H1 (cell line): ENCODE data around the gene SNX20. TPM values are rescaled to one million over a fixed set of nuclear protein-coding genes. Genes with fewer than 3 reads are reported as not detected.

Experiments
- CTCF ChIA-PET: fragments of 300-600 bp; sonication (Branson Sonifier 250); formaldehyde crosslinking; loops from one replicate; lab custom pipeline; 2021; ENCODE audit not compliant: partially characterized antibody; lab: Charles Lee
- POLR2A ChIA-PET: fragments of 300-600 bp; sonication (Branson Sonifier 250); formaldehyde crosslinking; loops from one replicate; lab custom pipeline; 2021; ENCODE audit warnings: inconsistent platforms; ENCODE audit not compliant: partially characterized antibody; lab: Charles Lee
- DNase-seq, 2 experiments: peaks; one replicate each; pipeline versions ENCODE4 v3.0.0 to v3.0.0-alpha.2; 2010 to 2022; ENCODE audit warnings: low spot score in 2 of 2, low read depth in 1 of 2, mixed read lengths in 1 of 2
- FAIRE-seq: peaks from 2 replicates; lab custom pipeline; 2011; peaks lifted over from hg19 to GRCh38; lab: Jason Lieb, UNC
- H2AFZ ChIP-seq: 2 replicates; pipeline ENCODE4 v1.8.1; 2012; ENCODE audit warnings: low read length, inconsistent platforms
- H2AK5ac ChIP-seq: 2 replicates; pipeline ENCODE4 v1.6.1; 2013; ENCODE audit warnings: low read depth, low read length
- H2BK120ac ChIP-seq: replicated peaks from 2 replicates; pipeline ENCODE3; 2013; ENCODE audit warnings: low read depth, low read length, inconsistent platforms
- H2BK12ac ChIP-seq: 2 replicates; pipeline ENCODE4 v1.6.1; 2013; ENCODE audit warnings: low read depth, low read length
- H2BK15ac ChIP-seq: 2 replicates; pipeline ENCODE4 v1.6.1; 2013; ENCODE audit warnings: low read length
- H2BK20ac ChIP-seq: 2 replicates; pipeline ENCODE4 v1.6.1; 2013; ENCODE audit warnings: low read length
- H2BK5ac ChIP-seq: 2 replicates; pipeline ENCODE4 v1.6.1; 2013; ENCODE audit warnings: low read depth, low read length
- H3K14ac ChIP-seq: 2 replicates; pipeline ENCODE4 v1.6.1; 2013; ENCODE audit warnings: inconsistent platforms; ENCODE audit not compliant: insufficient read length
- H3K18ac ChIP-seq: 2 replicates; pipeline ENCODE4 v1.6.1; 2013; ENCODE audit warnings: low read length; ENCODE audit errors: extremely low read depth
- H3K23ac ChIP-seq: 2 replicates; pipeline ENCODE4 v1.6.1; 2013; ENCODE audit warnings: inconsistent platforms; ENCODE audit not compliant: insufficient read length
- H3K23me2 ChIP-seq: 2 replicates; pipeline ENCODE4 v1.6.1; 2013; ENCODE audit warnings: low read depth, low read length
- H3K27ac ChIP-seq: 2 replicates; pipeline ENCODE4 v1.6.1; 2011; ENCODE audit warnings: low read depth, low read length, inconsistent platforms
- H3K27me3 ChIP-seq, 4 experiments: replicated peaks in 1 of 4; 1 replicate in 1 of 4; 2 replicates in 3 of 4; pipeline versions ENCODE4 v1.6.1 to v1.8.1; 2011 to 2013; ENCODE audit warnings: low read length in 3 of 4, mild to moderate bottlenecking in 3 of 4, inconsistent platforms in 2 of 4, mixed read lengths in 2 of 4, moderate library complexity in 1 of 4; ENCODE audit not compliant: control insufficient read depth in 3 of 4, insufficient read depth in 3 of 4; ENCODE audit errors: extremely low read depth in 1 of 4
- H3K36me3 ChIP-seq, 4 experiments: 2 replicates each; pipeline versions ENCODE4 v1.6.1 to v1.8.1; 2011 to 2013; ENCODE audit warnings: mild to moderate bottlenecking in 4 of 4, low read length in 3 of 4, moderate library complexity in 2 of 4, control low read depth in 1 of 4, inconsistent platforms in 1 of 4; ENCODE audit not compliant: insufficient read depth in 4 of 4, control insufficient read depth in 2 of 4
- H3K4ac ChIP-seq: replicated peaks from 2 replicates; pipeline ENCODE3; 2013; ENCODE audit warnings: low read length, low read depth, mixed read lengths, inconsistent platforms; ENCODE audit not compliant: insufficient read length
- H3K4me1 ChIP-seq, 4 experiments: replicated peaks in 1 of 4; 1 replicate in 1 of 4; 2 replicates in 3 of 4; pipeline versions ENCODE4 v1.6.1 to v1.8.1; 2011 to 2013; ENCODE audit warnings: low read length in 3 of 4, inconsistent platforms in 2 of 4, mixed read lengths in 1 of 4; ENCODE audit not compliant: insufficient read depth in 4 of 4, control insufficient read depth in 3 of 4
- H3K4me2 ChIP-seq, 2 experiments: 2 replicates each; pipeline versions ENCODE4 v1.6.1 to v1.8.1; 2011 to 2013; ENCODE audit warnings: low read depth in 2 of 2, low read length in 2 of 2, control low read depth in 1 of 2, inconsistent platforms in 1 of 2, mild to moderate bottlenecking in 1 of 2; ENCODE audit not compliant: insufficient read depth in 1 of 2
- H3K4me3 ChIP-seq, 4 experiments: fragments of 200-600, 300-600 bp in 1 of 4; sonication (generic), shearing (Covaris generic), sonication (Bioruptor Twin) in 1 of 4; 2 replicates each; pipeline versions ENCODE4 v1.5.1 to v1.8.1; 2011 to 2016; ENCODE audit warnings: low read length in 4 of 4, low read depth in 3 of 4, control low read depth in 2 of 4, inconsistent platforms in 2 of 4, mild to moderate bottlenecking in 2 of 4, mixed read lengths in 1 of 4, moderate library complexity in 1 of 4; ENCODE audit not compliant: insufficient read depth in 2 of 4; ENCODE audit errors: extremely low read depth in 1 of 4
- H3K56ac ChIP-seq: replicated peaks from 2 replicates; pipeline ENCODE3; 2013; ENCODE audit warnings: low read depth, mild to moderate bottlenecking, mixed read lengths, low read length, inconsistent platforms; ENCODE audit not compliant: insufficient read length
- H3K79me1 ChIP-seq: 2 replicates; pipeline ENCODE4 v1.6.1; 2013; ENCODE audit warnings: low read depth, low read length, control low read depth
- H3K79me2 ChIP-seq, 2 experiments: 2 replicates each; pipeline versions ENCODE4 v1.6.1 to v1.8.1; 2012 to 2013; ENCODE audit warnings: low read length in 2 of 2, mild to moderate bottlenecking in 2 of 2, inconsistent platforms in 1 of 2; ENCODE audit not compliant: insufficient read depth in 2 of 2, control insufficient read depth in 1 of 2
- H3K9ac ChIP-seq, 4 experiments: replicated peaks in 1 of 4; 1 replicate in 1 of 4; 2 replicates in 3 of 4; pipeline versions ENCODE4 v1.6.1 to v1.8.1; 2011 to 2013; ENCODE audit warnings: low read depth in 3 of 4, low read length in 3 of 4, control low read depth in 2 of 4, mild to moderate bottlenecking in 2 of 4, moderate library complexity in 2 of 4, inconsistent platforms in 1 of 4; ENCODE audit errors: extremely low read depth in 1 of 4
- H3K9me3 ChIP-seq, 2 experiments: 2 replicates each; pipeline versions ENCODE4 v1.6.1 to v1.8.1; 2012 to 2013; ENCODE audit warnings: mild to moderate bottlenecking in 2 of 2, moderate library complexity in 2 of 2, control low read depth in 1 of 2, inconsistent platforms in 1 of 2, low read depth in 1 of 2, low read length in 1 of 2, mixed read lengths in 1 of 2; ENCODE audit not compliant: insufficient read depth in 2 of 2
- H4K20me1 ChIP-seq, 2 experiments: replicated peaks in 1 of 2; 2 replicates each; pipeline versions ENCODE3 to v1.8.1; 2011 to 2013; ENCODE audit warnings: inconsistent platforms in 2 of 2, low read length in 2 of 2, mild to moderate bottlenecking in 1 of 2; ENCODE audit not compliant: insufficient read depth in 2 of 2, control insufficient read depth in 1 of 2
- H4K5ac ChIP-seq: 2 replicates; pipeline ENCODE4 v1.6.1; 2013; ENCODE audit warnings: low read length, low read depth, mixed read lengths, inconsistent platforms; ENCODE audit not compliant: insufficient read length
- H4K8ac ChIP-seq: 2 replicates; pipeline ENCODE4 v1.8.0; 2013; ENCODE audit warnings: mild to moderate bottlenecking, moderate library complexity, low read length, inconsistent platforms; ENCODE audit not compliant: insufficient read depth; ENCODE audit errors: extremely low read depth
- H4K91ac ChIP-seq: replicated peaks from 2 replicates; pipeline ENCODE3; 2013; ENCODE audit warnings: low read length, mixed read lengths, inconsistent platforms; ENCODE audit not compliant: insufficient read length
- SP4 ChIP-seq: IDR thresholded peaks from 2 replicates; pipeline ENCODE4 v1.6.1; 2012; ENCODE audit warnings: low read length, inconsistent platforms
- TEAD4 ChIP-seq: IDR thresholded peaks from 2 replicates; pipeline ENCODE4 v1.6.1; 2012; ENCODE audit warnings: low read depth, low read length, inconsistent platforms, mixed read lengths
- WGBS, 2 experiments: shearing (Covaris generic) in 1 of 2; methylation state at CpG; one replicate each; pipeline versions ENCODE4 v1.1.6 to v1.1.7; 2013 to 2015; ENCODE audit warnings: low lambda C conversion rate in 2 of 2, mixed read lengths in 2 of 2, inconsistent platforms in 1 of 2, low coverage in 1 of 2, missing lambda C conversion rate in 1 of 2; ENCODE audit not compliant: insufficient replicate concordance in 2 of 2, insufficient coverage in 1 of 2, insufficient read length in 1 of 2; ENCODE audit errors: extremely low coverage in 1 of 2, missing lambda C conversion rate in 1 of 2; 5-methylcytosine and 5-hydroxymethylcytosine counted together
- polyA plus RNA-seq, 7 experiments: library from polyadenylated mRNA; depleted of rRNA in 3 of 7; stranded (reverse) in 5 of 7; unstranded in 2 of 7; fragments of >200 nt in 5 of 7; fragments of 200-250 nt in 2 of 7; gene quantifications; 1 replicate in 5 of 7; 2 replicates in 1 of 7; 4 replicates in 1 of 7; pipeline versions ENCODE4 v1.2.1 to v1.2.3, GENCODE V29; 2011 to 2013; ENCODE audit warnings: missing spikeins in 2 of 7, mixed read lengths in 2 of 7
- total RNA-seq: library from RNA; stranded (reverse); fragmentation: NEBNext Ultra II Directional; extraction: Animal tissue kit (Norgen Biotek cat#: 25700); gene quantifications from 2 replicates; pipeline ENCODE4 v1.2.1, GENCODE V29; 2021

SNX20 gene
- total and polyA plus RNA-seq, 2 of the 8 experiments (the other 6 are each of a cell fraction or from before 2014, with no cell fraction given): not detected

DNA sequence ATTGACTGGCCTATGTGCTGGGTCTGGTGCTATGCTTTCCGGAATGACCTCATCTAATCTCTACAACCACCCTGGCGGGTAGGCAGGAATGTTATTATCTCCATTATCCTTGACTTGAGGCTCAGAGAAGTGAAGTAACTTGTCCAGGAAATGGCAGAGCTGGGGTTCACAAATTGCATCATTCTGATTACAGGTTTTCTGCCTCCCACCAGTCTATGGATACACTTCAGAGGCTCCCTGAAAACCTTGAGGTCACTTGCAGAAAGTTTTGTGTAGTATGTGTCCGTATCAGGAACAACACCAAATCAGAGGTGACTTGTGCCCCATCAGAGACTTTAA lies 31.4 kb upstream of the SNX20 start:
- Histone ChIP-seq H4K91ac (no peak overlapping the region), H4K8ac (no peak overlapping the region), H3K18ac (no peak overlapping the region), H3K27ac (no peak overlapping the region), H3K56ac (no peak overlapping the region), H3K9ac (no peak overlapping the region), H3K36me3 (no peaks in the 10 kb centered on the region), H3K23me2 (peaks cover 2% of the 10 kb centered on the region; the same call in 1 of the 2 replicates), H4K20me1 (no peaks in the 10 kb centered on the region), H3K4me2 (no peak overlapping the region), H2AK5ac (no peak overlapping the region), H3K4me1 (peaks cover 0 to 3% (median 0%) of the 10 kb centered on the region in 4 experiments; a peak in 1 of 7 replicates), H2AFZ (no peak overlapping the region), H3K23ac (no peak overlapping the region), H2BK5ac (no peak overlapping the region), H3K27me3 (no peaks in the 10 kb centered on the region), H3K9me3 (no peaks in the 10 kb centered on the region), H2BK15ac (no peak overlapping the region), H3K79me1 (no peaks in the 10 kb centered on the region), H2BK120ac (no peak overlapping the region), H2BK20ac (no peak overlapping the region), H3K14ac (no peak overlapping the region), H3K79me2 (no peaks in the 10 kb centered on the region), H4K5ac (no peak overlapping the region), H3K4me3 (no peak overlapping the region), H3K4ac (no peak overlapping the region), H2BK12ac (no peak overlapping the region)
- FAIRE-seq (no peak), DNase-seq (no peak)
- TF ChIP-seq SP4 (no peak), TEAD4 (no peak)
- CTCF ChIA-PET: interaction anchor here (1.0 to 2.5 kb wide), 3 partner anchors 8 to 93 kb away, joined by 3 to 9 read pairs (median 4); no protein-coding TSS in a partner anchor
- WGBS, 2 experiments: 59% methylated on average over 3 of the region's 3 CpGs; no CpG with 5 or more reads in 1 of the 2 experiments
- POLR2A ChIA-PET: no interaction called here
